PC-9 (cell line): Measurements from ENCODE around the gene DENND2D. TPM values are rescaled to one million over a fixed set of nuclear protein-coding genes. Genes with fewer than 3 reads are reported as not detected.

ENCODE experiments used
- BruUV-seq: library from RNA; stranded (reverse); fragments of 400-500 nt; replicated peaks from 2 replicates; lab custom pipeline; 2021; lab: Mats Ljungman, UMichigan
- CTCF ChIA-PET: fragments of 300-600 bp; sonication (Branson Sonifier 250); formaldehyde crosslinking; loops from one replicate; lab custom pipeline; 2022; ENCODE audit warnings: antibody characterized with exemption; lab: Charles Lee
- POLR2A ChIA-PET: fragments of 300-600 bp; sonication (Branson Sonifier 250); formaldehyde crosslinking; loops from one replicate; lab custom pipeline; 2022; ENCODE audit warnings: antibody characterized with exemption; ENCODE audit not compliant: unreplicated experiment; lab: Charles Lee
- DNase-seq, 2 experiments: peaks; one replicate each; pipeline versions ENCODE4 v3.0.0 to v3.0.0-alpha.2; 2015 to 2022; ENCODE audit warnings: mixed read lengths in 1 of 2
- H2AFZ ChIP-seq: fragments of 200-600 bp; sonication (generic); 2 replicates; pipeline ENCODE4 v1.8.1; 2017; ENCODE audit warnings: antibody characterized with exemption
- H3F3A ChIP-seq: fragments of 200-600 bp; sonication (generic); 2 replicates; pipeline ENCODE4 v1.8.1; 2017; ENCODE audit warnings: antibody characterized with exemption, mild to moderate bottlenecking, low read depth; ENCODE audit not compliant: insufficient read depth
- H3K27ac ChIP-seq: fragments of 200-600 bp; sonication (generic); 2 replicates; pipeline ENCODE4 v1.6.1; 2016; ENCODE audit warnings: mixed run types
- H3K27me3 ChIP-seq: fragments of 200-600 bp; sonication (generic); 2 replicates; pipeline ENCODE4 v1.6.1; 2016; ENCODE audit warnings: low read depth, mixed run types; ENCODE audit not compliant: insufficient read depth
- H3K36me3 ChIP-seq: fragments of 200-600 bp; sonication (generic); 2 replicates; pipeline ENCODE4 v1.6.1; 2016; ENCODE audit warnings: low read depth, mixed run types
- H3K4me1 ChIP-seq: fragments of 200-600 bp; sonication (generic); replicated peaks from 2 replicates; pipeline ENCODE4 v1.6.1; 2016; ENCODE audit warnings: mixed run types; ENCODE audit not compliant: insufficient read depth
- H3K4me2 ChIP-seq: fragments of 200-600 bp; sonication (generic); 2 replicates; pipeline ENCODE4 v1.6.1; 2017; ENCODE audit warnings: mixed run types
- H3K4me3 ChIP-seq: fragments of 200-600 bp; sonication (generic); 2 replicates; pipeline ENCODE4 v1.6.1; 2016; ENCODE audit warnings: mixed run types
- H3K79me2 ChIP-seq: fragments of 200-600 bp; sonication (generic); 2 replicates; pipeline ENCODE4 v1.6.1; 2017; ENCODE audit warnings: low read depth, mixed run types
- H3K9me2 ChIP-seq: fragments of 200-600 bp; sonication (generic); 2 replicates; pipeline ENCODE4 v1.8.1; 2017; ENCODE audit warnings: mild to moderate bottlenecking; ENCODE audit not compliant: insufficient read depth
- H3K9me3 ChIP-seq: fragments of 200-600 bp; sonication (generic); 2 replicates; pipeline ENCODE4 v1.8.1; 2016; ENCODE audit warnings: low read depth; ENCODE audit not compliant: insufficient read depth
- H4K20me1 ChIP-seq: fragments of 200-600 bp; sonication (generic); 2 replicates; pipeline ENCODE4 v1.8.1; 2017; ENCODE audit not compliant: insufficient read depth
- CTCF ChIP-seq: fragments of 200-600 bp; sonication (generic); conservative IDR thresholded peaks from 2 replicates; pipeline ENCODE4 v1.6.1; 2017; ENCODE audit warnings: mixed run types, antibody characterized with exemption, mild to moderate bottlenecking, moderate library complexity
- EZH2 ChIP-seq: fragments of 200-600 bp; sonication (generic); IDR thresholded peaks from 2 replicates; pipeline ENCODE4 v1.8.0; 2017; ENCODE audit warnings: antibody characterized with exemption, low read depth
- intact Hi-C: fragments of 100-400 bp; cut with micrococcal nuclease; formaldehyde crosslinking; loops from one replicate; pipeline ENCODE4 v1.10.0; 2022; ENCODE audit not compliant: unreplicated experiment
- total RNA-seq: library from RNA; stranded (reverse); gene quantifications from 2 replicates; pipeline ENCODE4 v1.2.3, GENCODE V29; 2021

The DENND2D gene
- total RNA-seq, 1 experiment from 2014 or later = 44.9 TPM

DNA sequence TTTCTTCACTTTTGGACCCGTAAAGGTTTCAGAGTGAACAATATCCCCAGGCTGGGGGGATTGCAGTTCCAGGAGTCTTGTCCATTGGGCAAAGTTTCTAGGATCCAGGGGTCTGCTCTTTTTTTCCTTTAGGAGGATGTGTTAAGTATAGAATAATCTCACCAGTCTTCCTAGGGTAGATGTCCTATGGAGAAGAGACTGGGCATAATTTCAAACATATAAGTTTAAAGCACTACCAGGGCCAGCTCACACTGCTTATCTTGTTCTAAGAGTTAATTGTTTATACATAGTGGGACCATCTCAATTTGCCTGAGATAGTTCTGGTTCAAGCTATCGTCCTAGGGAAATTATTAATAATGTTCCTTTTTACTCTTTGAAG, 28.3 kb upstream of the DENND2D start:
- H3K27ac ChIP-seq = 0 out of 2 replicates have a peak overlapping the region, but pooled peaks have one; percentile 30
- CTCF ChIA-PET = no interaction called here
- H3K9me3 ChIP-seq = no peaks in the 10 kb centered on the region
- TF ChIP-seq EZH2 (no peak), CTCF (no peak)
- H2AFZ ChIP-seq = no peak overlapping the region
- no peak for DNase-seq
- no TSS peak for BruUV-seq
- no peaks in the 10 kb centered on the region for H4K20me1 ChIP-seq
- H3K4me1 ChIP-seq = peaks cover 20% of the 10 kb centered on the region
- H3K4me3 ChIP-seq = no peak overlapping the region
- H3K36me3 ChIP-seq = no peaks in the 10 kb centered on the region
- H3K9me2 ChIP-seq = no peaks in the 10 kb centered on the region
- peaks cover 11% of the 10 kb centered on the region for H3F3A ChIP-seq
- POLR2A ChIA-PET = no interaction called here
- H3K79me2 ChIP-seq = no peaks in the 10 kb centered on the region
- no peaks in the 10 kb centered on the region for H3K27me3 ChIP-seq
- H3K4me2 ChIP-seq = peak overlapping the region; percentile 45
- intact Hi-C loops = no loop called here

DNA sequence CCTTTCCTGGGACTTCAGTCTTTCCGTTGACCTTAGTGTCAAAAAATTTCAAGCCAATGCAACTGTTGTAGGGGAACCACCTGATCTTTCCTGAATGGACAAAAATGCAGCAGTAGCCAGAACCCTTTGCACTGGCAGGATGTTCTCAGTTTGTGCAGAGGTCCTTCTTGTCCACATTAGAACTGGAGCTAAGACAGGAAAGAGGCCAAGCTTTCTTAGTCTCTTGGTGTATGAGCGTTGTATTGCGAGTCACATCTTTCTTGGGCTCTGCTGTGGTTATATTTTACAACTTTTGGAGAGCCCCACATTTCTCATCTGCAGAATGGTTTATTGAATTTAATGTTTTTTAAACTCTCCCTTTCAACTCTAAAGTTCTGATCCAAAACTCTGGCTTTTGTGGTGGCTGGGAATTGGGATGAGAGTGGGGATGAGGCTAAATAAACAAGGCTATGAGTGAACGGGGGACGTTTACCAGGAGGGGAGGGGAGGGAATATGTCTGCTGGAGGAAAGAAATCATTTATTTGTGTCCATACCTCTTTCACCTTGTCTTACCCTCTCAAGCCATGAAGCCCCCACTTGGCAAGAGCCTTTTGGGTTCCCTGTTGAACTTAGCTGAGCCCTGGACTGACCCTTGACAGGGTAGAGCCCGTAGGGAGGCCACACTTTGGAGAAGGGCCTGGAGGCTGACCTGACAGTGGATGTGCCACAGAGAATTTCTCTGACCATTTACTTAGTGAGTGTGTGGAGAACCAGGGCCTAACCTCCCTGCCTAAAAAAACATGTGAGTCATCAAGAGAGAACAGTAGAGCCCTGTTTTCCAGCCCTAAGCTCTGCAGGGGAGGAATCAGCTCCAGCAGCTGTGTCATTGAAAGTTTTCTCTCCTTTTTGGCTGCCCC, 27.7 kb upstream of the DENND2D start:
- intact Hi-C loops = no loop called here
- Histone ChIP-seq H4K20me1 (no peaks in the 10 kb centered on the region), H3K27me3 (no peaks in the 10 kb centered on the region), H3K27ac (peak overlapping the region; percentile 30; the same call in 1 of the 2 replicates), H3K9me3 (no peaks in the 10 kb centered on the region), H3K4me3 (no peak overlapping the region), H3K9me2 (no peaks in the 10 kb centered on the region), H3F3A (peaks cover 11% of the 10 kb centered on the region), H3K4me2 (peak overlapping the region; percentile 45), H3K36me3 (no peaks in the 10 kb centered on the region), H2AFZ (peak overlapping the region; percentile 73), H3K4me1 (peaks cover 20% of the 10 kb centered on the region), H3K79me2 (no peaks in the 10 kb centered on the region)
- peak in 1 of 2 experiments; percentile 85 for DNase-seq
- BruUV-seq = no TSS peak
- TF ChIP-seq CTCF = no peak
- POLR2A ChIA-PET = interaction anchor here (0.6 kb wide), 1 partner anchor 76 kb away, joined by 4 read pairs; no protein-coding TSS in a partner anchor
- CTCF ChIA-PET = no interaction called here

- POLR2A ChIA-PET = no interaction called here
- Histone ChIP-seq H3K4me2 (peak within 1 kb of the TSS; percentile 45), H3K4me3 (no peak within 1 kb of the TSS), H3K36me3 (no peaks in the 10 kb centered on the region), H3K4me1 (peaks cover 23% of the 10 kb centered on the region), H3K27ac (peak within 1 kb of the TSS; percentile 30; the same call in 1 of the 2 replicates), H3K9me3 (no peaks in the 10 kb centered on the region), H3K79me2 (no peaks in the 10 kb centered on the region), H2AFZ (peak within 1 kb of the TSS; percentile 73), H4K20me1 (no peaks in the 10 kb centered on the region), H3K27me3 (no peaks in the 10 kb centered on the region), H3K9me2 (no peaks in the 10 kb centered on the region), H3F3A (peaks cover 14% of the 10 kb centered on the region)
- DNase-seq = no peak
- TF ChIP-seq CTCF (no peak), EZH2 (no peak)
- CTCF ChIA-PET = no interaction called here
- BruUV-seq = no TSS peak
- intact Hi-C loops = no loop called here
Observed at GRCh38 chr1:111227434-111227833, 27.0 kb upstream of the DENND2D start, which contains the start of gene CHI3L2. TSS of gene CHI3L2 (plus strand) at chr1:111227713. CDS start at chr1:111227730, 17 bp downstream.
